Measurements from ENCODE around the gene DTHD1.

GRCh38 chr4:36329228-36329627 is 47.8 kb downstream of the DTHD1 start:
- TF ChIP-seq EZH2 (IDR thresholded peaks at IDR 0.05; ENCODE audit: insufficient read depth, poor library complexity, severe bottlenecking) (no peak), EZH2phosphoT487 (IDR thresholded peaks at IDR 0.05; ENCODE audit: insufficient read depth, low read depth) (no peak)
